Activated T-cell treated with anti-CD3 and anti-CD28 coated beads, Interleukin-2, amount 50 U/mL, for 48 hours (primary cell): ENCODE measurements around the gene KHK.
"Not testable (repeated sequence)": the region's sequence is repeated elsewhere in the genome, so short reads cannot be mapped to it uniquely, and the experiment has no call there.

Experiments used
- DNase-seq, 2 experiments: peaks; one replicate each; pipeline ENCODE4 v3.0.0-alpha.2; 2020

Gene KHK

DNA sequence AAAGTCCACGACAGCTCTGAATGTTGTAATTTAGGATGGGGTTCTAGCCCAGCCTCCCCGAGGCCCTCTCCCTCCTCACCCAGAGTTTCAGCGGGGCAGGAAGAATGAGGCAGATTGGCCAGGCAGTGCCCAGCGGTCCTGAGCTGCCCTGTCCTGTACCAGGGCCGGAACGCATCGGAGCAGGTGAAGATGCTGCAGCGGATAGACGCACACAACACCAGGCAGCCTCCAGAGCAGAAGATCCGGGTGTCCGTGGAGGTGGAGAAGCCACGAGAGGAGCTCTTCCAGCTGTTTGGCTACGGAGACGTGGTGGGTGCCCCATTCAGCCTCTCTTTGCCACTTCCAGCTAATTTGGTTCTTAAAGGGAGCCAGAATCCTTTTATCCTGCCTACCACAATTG, 10.8 kb downstream of the KHK start:
- DNase-seq: no peak

DNA sequence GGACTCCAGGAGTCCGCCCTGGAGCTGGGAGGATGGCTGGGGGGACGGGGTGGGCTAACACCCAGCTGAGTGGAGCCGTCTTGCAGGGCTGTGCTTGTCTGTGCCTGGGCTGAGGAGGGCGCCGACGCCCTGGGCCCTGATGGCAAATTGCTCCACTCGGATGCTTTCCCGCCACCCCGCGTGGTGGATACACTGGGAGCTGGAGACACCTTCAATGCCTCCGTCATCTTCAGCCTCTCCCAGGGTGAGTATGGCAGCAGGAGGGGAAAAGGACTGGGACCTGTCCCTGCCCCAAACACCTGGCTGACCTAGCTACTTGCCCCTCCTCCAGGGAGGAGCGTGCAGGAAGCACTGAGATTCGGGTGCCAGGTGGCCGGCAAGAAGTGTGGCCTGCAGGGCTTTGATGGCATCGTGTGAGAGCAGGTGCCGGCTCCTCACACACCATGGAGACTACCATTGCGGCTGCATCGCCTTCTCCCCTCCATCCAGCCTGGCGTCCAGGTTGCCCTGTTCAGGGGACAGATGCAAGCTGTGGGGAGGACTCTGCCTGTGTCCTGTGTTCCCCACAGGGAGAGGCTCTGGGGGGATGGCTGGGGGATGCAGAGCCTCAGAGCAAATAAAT, 12.9 kb downstream of the KHK start:
- no peak for DNase-seq

DNA sequence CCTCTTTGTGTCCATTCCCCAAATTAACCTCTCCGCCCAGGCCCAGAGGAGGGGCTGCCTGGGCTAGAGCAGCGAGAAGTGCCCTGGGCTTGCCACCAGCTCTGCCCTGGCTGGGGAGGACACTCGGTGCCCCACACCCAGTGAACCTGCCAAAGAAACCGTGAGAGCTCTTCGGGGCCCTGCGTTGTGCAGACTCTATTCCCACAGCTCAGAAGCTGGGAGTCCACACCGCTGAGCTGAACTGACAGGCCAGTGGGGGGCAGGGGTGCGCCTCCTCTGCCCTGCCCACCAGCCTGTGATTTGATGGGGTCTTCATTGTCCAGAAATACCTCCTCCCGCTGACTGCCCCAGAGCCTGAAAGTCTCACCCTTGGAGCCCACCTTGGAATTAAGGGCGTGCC, 13.5 kb downstream of the KHK start:
- DNase-seq: no peak

DNA sequence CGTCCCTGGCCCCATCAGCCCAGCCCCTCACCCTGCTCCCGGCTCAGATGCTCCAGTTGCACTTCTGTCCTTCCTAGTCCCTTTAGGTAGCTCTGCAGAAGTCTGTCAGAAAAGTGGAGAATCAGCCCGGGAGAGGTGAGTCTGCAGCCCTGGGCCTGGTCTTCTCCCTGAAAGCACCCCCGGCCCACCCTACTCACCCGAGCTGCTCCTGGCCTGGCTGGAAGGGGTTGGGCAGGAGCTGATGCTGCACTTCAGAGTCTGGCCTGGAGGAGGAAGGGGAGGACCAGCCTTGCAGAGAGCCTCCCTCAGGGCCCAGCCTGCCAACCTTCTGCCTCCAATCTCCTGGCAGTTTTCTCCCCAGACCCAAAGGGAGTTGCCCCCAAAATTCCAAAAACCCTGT, 15.8 kb downstream of the KHK start:
- DNase-seq: no peak

DNA sequence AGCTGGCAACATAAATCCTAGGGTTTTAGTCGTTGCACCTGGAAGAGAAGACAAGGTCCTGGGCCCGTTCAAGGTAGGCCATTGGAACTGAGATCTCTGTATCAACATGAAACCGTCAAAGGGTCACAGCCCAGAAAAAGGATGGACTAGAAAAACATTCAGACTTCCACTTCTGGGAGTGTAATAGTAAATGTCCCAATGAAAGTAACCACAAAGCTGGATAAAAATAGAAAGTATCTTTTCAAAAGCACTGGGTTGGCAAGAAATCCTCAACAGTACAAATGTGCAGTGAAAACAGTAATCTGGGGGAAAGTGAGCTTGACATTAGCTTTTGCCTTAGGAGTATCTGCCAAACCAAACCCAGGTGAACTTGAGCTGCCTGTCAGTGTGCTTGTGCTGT, 19.4 kb downstream of the KHK start:
- no peak for DNase-seq

DNA sequence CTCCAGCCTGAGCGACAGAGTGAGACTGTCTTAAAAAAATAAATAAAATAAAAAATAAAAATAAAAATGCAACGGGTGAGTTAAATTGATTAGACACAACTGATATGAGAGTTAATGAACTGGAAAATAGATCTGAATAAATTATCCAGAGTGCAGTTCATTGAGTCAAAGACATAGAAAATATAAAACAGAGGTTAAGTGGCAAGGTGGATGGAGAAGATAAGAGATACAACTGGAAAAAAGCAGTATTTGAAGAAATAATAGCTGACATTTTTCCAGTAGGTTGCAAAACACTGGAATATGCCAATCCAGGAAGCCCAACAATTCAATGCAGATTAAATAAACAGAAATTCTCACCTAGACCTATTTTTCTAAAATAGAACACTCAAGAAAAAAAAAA, 21.6 kb downstream of the KHK start:
- no peak for DNase-seq

DNA sequence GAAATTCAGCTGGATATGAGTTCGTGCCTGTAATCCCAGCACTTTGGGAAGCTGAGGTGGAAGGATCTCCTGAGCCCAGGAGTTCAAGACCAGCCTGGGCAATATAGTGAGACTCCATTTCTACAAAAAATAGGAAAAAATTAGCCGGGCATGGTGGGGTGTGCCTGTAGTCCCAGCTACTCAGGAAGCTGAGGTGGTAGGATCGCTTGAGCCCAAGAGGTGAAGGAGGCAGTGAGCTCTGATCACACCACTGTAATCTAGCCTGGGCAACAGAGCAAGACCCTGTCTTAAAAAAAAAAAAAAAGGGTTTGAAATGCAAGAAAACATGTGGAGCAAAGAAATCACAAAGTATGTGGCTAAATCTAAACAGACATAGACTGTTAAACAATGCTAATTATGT, 22.5 kb downstream of the KHK start:
- no peak for DNase-seq

DNA sequence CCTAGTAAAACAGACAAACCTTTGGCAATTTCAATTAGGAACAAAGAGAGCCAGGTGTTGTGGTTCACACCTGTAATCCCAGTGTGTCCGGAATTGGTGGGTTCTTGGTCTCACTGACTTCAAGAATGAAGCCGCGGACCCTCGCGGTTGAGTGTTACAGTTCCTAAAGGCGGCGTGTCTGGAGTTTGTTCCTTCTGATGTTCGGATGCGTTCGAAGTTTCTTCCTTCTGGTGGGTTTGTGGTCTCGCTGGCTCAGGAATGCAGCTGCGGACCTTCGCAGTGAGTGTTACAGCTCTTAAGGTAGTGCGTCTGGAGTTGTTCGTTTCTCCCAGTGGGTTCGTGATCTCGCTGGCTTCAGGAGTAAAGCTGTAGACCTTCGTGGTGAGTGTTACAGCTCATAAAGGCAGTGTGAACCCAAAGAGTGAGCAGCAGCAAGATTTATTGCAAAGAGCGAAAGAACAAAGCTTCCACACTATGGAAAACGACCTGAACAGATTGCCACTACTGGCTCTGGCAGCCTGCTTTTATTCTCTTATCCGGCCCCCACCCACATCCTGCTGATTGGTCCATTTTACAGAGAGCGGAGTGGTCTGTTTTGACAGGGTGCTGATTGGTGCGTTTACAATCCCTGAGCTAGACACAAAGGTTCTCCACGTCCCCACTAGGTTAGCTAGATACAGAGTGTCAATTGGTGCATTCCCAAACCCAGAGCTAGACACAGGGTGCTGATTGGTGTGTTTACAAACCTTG, 24.2 kb downstream of the KHK start:
- DNase-seq: not testable (repeated sequence)

DNA sequence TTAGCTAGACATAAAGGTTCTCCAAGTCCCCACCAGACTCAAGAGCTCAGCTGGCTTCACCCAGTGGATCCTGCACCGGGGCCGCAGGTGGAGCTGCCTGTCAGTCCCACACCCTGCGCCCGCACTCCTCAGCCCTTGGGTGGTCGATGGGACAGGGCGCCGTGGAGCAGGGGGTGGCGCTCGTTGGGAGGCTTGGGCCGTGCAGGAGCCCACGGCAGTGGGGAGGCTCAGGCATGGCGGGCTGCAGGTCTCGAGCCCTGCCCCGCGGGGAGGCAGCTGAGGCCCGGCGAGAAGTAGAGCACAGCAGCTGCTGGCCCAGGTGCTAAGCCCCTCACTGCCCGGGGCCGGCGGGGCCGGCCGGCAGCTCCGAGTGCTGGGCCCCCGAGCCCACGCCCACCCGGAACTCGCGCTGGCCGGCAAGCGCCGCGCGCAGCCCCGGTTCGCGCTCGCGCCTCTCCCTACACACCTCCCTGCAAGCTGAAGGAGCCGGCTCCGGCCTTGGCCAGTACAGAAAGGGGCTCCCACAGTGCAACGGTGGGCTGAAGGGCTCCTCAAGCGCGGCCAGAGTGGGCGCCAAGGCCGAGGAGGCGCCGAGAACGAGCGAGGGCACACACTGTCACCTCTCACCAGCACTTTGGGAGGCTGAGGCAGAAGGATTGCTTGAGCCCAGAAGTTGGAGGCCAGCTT, 25.0 kb downstream of the KHK start:
- not testable (repeated sequence) for DNase-seq

DNA sequence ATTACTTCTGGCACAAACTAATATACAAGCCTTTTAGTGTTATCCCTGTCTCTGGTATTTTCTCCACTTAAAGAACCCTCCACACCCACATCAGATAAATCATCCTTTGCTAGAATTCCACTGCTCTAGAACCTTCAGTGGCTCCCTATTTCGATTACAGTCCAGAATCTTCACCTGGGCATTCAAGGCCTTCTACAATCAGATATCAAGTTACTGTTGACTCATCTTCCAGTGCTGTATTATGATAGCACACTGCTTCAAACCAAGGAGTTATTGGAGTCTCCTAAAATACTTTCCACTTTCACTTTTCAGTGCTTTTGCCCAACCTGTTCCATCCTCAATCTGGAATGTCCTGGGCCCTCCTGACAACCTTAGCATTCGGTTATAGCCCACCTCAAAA, 28.9 kb downstream of the KHK start:
- no peak for DNase-seq

DNA sequence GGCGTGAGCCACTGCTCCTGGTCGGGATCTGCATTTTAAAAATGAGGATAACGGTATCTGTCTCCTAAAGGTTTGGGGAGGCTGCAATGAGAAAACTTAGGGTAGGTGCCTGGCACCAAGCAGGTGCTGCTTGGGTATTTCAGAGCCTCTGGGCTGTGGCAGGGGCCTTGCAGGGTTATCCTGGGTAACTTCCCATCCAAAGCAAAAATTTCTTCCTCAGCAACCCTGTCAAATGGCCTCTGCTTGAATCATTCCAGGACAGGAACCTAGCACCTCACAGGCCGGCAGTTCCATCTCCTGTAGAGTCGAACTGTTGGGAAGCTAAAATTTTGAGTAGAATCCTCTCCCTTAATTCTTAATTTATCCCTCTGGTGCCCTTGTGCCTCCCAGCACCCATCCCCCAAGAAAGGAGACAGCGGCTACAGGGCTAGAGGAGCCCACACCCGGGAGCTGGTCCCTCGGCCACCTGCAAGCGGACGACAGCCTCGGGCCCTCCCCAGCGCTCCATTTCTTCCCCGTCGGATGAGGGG, 31.5 kb downstream of the KHK start:
- no peak for DNase-seq

DNA sequence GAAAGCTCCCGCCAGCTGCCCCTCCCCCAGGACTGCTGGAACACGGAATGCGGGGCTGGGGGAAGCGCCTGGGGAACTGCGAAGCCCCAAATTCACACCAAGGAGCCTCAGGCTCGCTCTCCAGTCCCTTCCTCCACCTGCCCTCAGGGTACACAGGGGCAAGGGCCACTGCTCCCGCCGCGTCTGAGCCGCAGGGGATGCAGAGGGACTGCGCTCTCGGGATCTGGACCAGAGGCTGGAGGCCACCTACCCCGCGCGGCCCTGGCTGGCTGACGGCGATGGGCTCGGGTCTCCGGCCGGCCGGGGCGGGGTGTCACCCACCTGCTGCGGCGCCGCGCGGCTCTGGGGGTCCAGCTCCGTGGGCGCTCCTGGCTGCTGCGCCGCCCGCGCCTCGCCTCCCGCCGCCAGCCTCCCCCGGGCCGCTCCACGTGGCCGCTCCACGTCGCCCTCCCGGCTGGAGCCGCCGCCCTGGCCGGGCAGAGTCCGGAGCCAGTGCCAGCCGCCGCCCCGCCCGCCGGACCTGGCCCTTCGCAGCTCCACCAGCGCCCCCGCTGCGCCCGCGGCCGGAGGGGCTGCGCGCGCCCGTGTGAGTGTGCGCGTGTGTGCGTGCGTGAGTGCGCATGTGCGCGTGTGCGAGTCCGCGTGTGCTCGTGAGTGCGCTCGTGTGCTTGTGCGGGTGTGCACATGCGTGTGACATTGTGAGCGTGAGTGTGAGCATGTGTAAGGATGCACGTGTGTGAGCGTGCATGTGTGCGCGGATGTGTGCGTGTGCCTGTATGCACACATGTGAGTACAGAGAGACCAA, 32.2 kb downstream of the KHK start, which contains the start of gene CGREF1:
CGREF1 (minus strand) TSS at position 604 of the 805 bp plus-strand sequence. CDS start 14,762 bp downstream, outside the sequence.
- DNase-seq: peak; percentile 41 to 48

DNA sequence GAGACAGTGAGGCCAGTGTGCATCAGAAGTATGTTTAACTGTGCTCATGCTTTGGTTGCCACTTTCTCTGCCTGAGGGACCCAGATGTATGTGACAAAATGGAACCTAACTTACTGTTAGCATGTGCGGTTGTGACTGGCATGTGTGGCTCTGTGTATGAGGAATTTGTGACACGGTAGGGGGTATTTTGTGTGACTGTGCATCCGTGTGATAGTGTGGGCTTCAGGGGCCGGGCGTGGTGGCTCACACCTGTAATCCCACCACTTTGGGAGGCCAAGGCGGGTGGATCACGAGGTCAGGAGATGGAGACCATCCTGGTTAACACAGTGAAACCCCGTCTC, 32.7 kb downstream of the KHK start:
- DNase-seq: not testable (repeated sequence)

DNA sequence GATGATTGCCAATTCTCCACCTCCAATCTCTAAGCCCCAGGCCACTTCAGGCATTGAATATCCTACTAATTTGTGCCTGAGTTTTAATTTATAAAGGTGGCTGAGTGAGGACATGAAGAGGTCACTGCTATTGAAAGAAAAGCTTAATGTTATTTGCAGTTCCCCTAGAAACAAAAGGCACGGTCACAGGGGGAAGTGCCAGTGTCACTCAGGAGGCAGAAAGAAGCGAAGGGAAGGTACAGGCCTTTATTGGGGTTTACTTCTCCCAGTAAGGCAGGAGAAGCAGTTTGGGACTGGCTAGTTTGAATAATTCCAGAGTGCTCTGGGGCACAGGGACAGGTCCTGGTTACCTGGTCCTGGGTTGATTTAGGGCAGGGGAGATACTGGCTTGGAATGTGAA, 35.3 kb downstream of the KHK start:
- DNase-seq: no peak

DNA sequence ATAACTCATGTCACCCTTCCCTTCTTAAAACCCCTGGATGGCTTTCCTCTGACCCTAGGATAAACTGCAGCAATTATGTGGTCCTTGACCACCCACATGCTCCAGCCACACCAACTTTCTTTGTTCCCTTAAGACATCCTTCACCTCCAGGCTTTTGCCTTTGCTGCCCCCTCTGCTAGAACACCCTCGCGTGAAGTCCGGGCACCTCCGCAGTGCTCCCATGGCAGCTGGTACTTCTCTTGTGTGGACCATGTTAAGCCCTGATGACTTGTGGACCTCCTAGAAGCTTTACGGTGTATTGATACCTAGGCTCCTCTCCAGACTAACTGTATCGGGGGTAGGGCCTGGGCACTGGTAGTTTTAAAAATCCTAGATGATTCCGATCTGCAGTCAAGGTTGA, 36.2 kb downstream of the KHK start:
- DNase-seq: no peak

DNA sequence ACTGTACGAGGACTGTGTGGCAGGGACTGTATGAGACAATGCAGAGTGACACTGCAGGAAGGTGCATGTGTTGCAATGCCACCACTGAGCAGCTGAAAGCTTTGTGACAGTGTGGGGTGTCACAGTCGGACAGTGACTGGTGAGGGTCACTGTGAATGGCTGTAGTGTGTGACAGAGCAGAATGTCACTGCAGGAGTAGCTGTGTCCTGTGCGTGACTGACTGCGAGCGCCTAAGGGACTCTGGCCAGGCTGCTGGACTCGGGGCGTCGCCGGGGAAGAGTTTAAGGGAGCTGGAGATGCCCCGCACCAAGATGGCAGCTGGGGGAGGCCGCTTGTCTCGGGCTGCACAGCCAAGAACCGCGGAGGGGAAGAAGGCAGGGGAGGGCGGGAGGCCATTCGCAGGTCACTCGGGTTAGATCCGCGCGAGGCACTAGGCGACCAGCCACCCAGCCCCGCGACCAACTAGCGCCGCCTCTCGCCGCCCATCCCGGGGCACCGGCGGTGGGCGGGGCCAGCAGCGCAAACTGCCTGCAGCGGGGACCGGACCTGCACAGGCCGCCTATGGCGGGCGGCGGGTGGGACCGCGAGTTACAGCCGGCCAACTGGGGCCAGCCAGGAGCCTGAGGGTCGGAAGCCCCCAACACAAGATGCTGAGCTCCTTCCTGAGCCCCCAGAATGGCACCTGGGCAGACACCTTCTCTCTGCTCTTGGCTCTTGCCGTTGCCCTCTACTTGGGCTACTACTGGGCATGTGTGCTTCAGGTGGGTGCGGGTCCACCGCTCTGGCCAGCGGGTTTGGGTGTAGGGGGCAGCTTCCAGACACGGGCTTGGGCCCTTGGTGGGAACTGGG, 37.0 kb downstream of the KHK start, which contains the start of gene ABHD1:
ABHD1 (plus strand) TSS at position 514 of the 849 bp plus-strand sequence; CDS start at position 648, 134 bp downstream.
- peak; percentile 70 to 79 for DNase-seq

DNA sequence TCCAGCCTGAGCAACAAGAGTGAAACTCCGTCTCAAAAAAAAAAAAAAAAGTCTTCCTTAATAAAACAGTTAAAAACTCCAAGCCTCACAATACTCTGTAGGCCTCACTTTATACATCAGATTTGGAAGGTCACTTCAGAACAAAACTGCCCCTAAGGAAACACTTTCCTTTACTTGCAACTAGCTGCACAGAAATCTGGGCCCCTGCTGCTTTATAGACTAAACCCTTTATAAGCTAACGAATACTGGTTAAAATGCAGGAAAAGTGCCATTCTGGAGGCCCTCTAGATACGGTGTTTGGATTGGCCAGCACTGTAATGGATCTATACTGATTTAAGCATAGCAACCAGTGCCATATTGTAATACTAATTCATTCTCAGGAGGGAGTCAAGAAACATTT, 38.5 kb downstream of the KHK start:
- no peak for DNase-seq

DNA sequence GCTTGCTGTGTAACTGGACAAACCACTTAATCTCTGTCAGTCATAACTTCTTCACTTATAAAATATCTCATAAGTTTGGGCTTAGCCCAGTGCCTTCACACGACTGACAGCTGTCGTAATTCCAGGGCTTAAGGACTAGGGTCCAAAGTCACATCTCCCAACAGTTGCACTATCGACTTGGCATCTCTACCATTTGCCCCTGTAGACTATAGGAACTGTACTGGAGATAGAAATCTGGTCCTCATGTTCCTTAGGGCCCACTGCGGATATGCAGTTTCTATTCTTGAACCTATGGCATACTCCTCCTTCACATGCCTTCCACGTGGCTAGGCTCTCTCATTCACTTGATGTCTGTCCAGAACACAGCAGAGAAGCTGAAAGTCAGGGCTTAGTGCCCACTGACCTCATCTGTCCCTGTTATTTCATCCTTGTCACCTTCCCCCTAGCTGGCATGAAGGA, 39.7 kb downstream of the KHK start:
- DNase-seq: no peak

DNA sequence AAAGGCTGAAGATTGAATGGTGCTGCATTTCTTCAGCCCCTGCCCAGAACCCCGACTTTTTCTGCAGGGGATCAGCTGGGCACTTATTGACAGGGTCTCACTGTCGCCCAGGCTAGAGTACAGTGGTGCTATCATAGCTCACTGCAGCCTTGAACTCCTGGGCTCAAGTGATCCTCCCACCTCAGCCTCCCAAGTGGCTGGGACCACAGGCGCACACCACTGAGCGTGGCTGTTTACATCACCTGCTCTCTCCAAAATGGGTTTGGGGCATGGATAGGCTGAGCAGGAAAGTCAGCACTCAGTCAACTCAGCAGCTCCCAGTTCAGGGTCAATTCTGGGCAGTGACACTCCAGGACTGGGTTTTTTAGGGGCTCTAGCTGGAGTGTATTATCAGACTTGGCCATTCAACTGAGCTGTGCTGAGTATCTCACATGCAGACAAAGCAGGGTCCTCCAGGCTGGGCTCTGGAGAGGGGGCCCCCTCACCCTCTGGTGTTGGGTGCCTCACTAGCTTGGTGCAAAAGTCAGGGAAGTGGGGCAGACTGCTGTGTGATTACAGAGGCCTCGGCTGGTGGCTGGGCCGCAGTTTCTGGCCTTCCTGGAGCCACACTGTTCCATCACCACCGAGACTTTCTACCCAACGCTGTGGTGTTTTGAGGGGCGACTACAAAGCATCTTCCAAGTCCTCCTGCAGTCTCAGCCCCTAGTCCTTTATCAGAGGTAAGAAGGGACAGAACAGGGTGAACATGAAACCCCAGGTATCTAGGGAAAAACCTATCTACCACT, 41.5 kb downstream of the KHK start:
- no peak for DNase-seq

DNA sequence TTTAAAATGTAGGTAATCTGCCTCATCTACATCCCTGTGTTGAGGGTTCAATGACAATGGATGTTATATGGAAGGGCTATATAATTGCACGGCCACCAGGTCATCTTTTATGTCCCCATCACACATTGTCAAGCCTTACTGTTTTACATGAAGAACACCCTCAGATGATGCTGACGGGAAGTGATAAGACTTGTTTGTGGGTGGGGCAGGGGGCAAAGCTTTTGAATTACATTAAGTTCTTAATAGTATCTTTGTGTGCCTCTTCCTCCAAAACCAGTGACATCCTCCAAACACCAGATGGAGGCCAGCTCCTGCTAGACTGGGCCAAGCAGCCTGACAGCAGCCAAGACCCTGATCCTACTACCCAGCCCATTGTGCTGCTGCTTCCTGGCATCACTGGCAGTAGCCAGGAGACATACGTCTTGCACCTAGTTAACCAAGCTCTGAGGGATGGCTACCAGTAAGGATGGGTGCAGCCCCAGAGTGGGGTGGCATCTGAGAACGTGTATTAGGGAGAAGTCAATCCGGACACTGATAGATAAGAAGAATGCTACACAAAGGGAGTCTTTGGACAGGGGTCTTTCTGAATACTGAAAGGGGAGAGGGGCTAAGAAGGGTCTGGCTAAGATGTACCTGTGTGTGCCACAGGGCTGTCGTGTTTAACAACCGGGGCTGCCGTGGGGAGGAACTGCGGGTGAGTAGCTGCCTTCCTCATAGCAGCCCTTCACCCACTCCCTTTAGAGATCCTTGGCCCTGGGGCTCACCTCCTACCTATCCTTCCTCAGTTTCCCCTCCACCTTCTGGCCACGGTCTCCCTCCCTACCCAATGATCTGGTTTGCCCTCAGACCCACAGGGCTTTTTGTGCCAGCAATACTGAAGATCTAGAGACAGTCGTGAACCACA, 42.3 kb downstream of the KHK start:
- no peak for DNase-seq
